ENCODE data around the gene SIGLEC15.

Gene SIGLEC15, protein sequence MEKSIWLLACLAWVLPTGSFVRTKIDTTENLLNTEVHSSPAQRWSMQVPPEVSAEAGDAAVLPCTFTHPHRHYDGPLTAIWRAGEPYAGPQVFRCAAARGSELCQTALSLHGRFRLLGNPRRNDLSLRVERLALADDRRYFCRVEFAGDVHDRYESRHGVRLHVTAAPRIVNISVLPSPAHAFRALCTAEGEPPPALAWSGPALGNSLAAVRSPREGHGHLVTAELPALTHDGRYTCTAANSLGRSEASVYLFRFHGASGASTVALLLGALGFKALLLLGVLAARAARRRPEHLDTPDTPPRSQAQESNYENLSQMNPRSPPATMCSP

DNA sequence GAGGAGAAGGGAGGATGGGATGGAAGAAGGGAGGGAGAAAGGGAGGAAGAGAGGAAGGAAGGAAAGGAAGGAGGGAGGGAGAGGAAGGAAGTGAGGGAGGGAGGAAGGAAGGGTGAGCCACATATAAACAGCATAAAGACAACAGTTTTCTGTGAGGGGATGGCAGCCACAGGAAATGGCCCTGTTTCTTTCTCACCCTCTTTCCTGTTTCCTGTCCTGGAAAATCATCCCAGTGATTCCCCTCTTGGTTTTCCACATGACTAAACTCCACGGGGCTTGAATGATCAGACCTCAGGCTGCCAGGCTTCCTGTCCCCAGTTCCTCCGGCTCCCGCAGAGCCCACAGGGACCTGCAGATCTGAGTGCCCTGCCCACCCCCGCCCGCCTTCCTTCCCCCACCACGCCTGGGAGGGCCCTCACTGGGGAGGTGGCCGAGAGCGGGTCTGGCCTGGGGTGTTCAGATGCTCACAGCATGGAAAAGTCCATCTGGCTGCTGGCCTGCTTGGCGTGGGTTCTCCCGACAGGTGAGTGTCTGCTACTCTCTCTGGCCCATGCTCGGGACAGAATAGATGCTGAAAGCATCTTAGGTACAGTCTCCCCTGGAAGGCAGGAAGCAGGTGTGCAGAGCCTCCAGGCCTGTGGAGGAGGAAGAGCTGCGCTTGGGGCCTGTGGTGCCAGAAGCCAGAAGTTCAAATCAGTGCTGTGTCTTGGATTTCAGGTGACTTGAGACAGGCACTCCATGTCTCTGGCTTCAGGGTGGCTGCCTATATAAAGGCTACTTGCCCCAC is at the start of gene SIGLEC15:
SIGLEC15 (plus strand) TSS at position 418 of the 787 bp plus-strand sequence; CDS start at position 472, 54 bp downstream.
- H3K9ac ChIP-seq (ENCODE audit: low read length) = no peak within 1 kb of the TSS
- H3K79me2 ChIP-seq (ENCODE audit: insufficient read depth, low read length) = no peaks in the 10 kb centered on the region
- TF ChIP-seq, protein P1, sequence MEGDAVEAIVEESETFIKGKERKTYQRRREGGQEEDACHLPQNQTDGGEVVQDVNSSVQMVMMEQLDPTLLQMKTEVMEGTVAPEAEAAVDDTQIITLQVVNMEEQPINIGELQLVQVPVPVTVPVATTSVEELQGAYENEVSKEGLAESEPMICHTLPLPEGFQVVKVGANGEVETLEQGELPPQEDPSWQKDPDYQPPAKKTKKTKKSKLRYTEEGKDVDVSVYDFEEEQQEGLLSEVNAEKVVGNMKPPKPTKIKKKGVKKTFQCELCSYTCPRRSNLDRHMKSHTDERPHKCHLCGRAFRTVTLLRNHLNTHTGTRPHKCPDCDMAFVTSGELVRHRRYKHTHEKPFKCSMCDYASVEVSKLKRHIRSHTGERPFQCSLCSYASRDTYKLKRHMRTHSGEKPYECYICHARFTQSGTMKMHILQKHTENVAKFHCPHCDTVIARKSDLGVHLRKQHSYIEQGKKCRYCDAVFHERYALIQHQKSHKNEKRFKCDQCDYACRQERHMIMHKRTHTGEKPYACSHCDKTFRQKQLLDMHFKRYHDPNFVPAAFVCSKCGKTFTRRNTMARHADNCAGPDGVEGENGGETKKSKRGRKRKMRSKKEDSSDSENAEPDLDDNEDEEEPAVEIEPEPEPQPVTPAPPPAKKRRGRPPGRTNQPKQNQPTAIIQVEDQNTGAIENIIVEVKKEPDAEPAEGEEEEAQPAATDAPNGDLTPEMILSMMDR (IDR thresholded peaks at IDR 0.05; ENCODE audit: insufficient read depth, low read length, poor library complexity, severe bottlenecking) = no peak
- no peak for TF ChIP-seq EZH2phosphoT487 (conservative IDR thresholded peaks at IDR 0.05; ENCODE audit: low read length)
- H3K4me2 ChIP-seq (ENCODE audit: low read depth, low read length, poor library complexity, severe bottlenecking) = no peak within 1 kb of the TSS
- no peak within 1 kb of the TSS for H2AFZ ChIP-seq (ENCODE audit: low read depth, low read length, severe bottlenecking)
- H3K9me3 ChIP-seq (ENCODE audit: insufficient read depth, low read length) = no peaks in the 10 kb centered on the region
- no peaks in the 10 kb centered on the region for H3F3A ChIP-seq (ENCODE audit: insufficient read depth)
- H3K36me3 ChIP-seq (ENCODE audit: low read length) = no peaks in the 10 kb centered on the region
- H3K4me3 ChIP-seq (ENCODE audit: insufficient read depth, low read length, poor library complexity, severe bottlenecking) = no peak within 1 kb of the TSS
- no peaks in the 10 kb centered on the region for H3K9me2 ChIP-seq (replicated peaks; ENCODE audit: insufficient read depth, low read length)
- no peak within 1 kb of the TSS for H3K27ac ChIP-seq (ENCODE audit: low read depth, low read length)
- no peaks in the 10 kb centered on the region for H4K20me1 ChIP-seq (ENCODE audit: low read depth, low read length)
- H3K27me3 ChIP-seq (ENCODE audit: low read length) = no peaks in the 10 kb centered on the region

DNA sequence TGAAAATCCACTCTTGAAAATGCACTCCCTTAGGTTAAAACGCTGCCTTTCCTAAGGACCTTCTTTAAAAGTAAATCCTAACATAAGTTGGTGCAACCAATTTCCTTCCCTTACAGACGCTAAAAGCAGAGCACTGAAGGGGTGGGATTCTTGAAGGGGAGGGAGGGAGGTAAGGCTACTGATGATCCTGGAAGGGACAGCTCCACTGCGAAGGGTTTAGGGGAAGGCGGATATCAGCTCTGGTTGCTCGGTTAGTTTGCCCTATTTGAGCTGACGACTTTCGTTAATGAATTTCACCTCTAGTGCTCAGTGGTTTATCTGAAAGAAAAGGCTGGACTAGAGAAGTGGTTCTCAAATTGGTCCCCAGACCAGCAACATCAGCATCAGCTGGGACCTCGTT is 49.7 kb upstream of the SIGLEC15 start:
- Histone ChIP-seq H4K20me1 (ENCODE audit: low read depth, low read length) (no peaks in the 10 kb centered on the region), H2AFZ (ENCODE audit: low read depth, low read length, severe bottlenecking) (no peak overlapping the region), H3K79me2 (ENCODE audit: insufficient read depth, low read length) (no peaks in the 10 kb centered on the region), H3K9ac (ENCODE audit: low read length) (no peak overlapping the region), H3K4me2 (ENCODE audit: low read depth, low read length, poor library complexity, severe bottlenecking) (no peak overlapping the region), H3K4me3 (ENCODE audit: insufficient read depth, low read length, poor library complexity, severe bottlenecking) (no peak overlapping the region), H3K36me3 (ENCODE audit: low read length) (no peaks in the 10 kb centered on the region), H3K27me3 (ENCODE audit: low read length) (no peaks in the 10 kb centered on the region), H3K9me3 (ENCODE audit: insufficient read depth, low read length) (no peaks in the 10 kb centered on the region), H3F3A (ENCODE audit: insufficient read depth) (no peaks in the 10 kb centered on the region), H3K27ac (ENCODE audit: low read depth, low read length) (no peak overlapping the region), H3K9me2 (replicated peaks; ENCODE audit: insufficient read depth, low read length) (no peaks in the 10 kb centered on the region)
- TF ChIP-seq, protein P1 (IDR thresholded peaks at IDR 0.05; ENCODE audit: insufficient read depth, low read length, poor library complexity, severe bottlenecking) = no peak

DNA sequence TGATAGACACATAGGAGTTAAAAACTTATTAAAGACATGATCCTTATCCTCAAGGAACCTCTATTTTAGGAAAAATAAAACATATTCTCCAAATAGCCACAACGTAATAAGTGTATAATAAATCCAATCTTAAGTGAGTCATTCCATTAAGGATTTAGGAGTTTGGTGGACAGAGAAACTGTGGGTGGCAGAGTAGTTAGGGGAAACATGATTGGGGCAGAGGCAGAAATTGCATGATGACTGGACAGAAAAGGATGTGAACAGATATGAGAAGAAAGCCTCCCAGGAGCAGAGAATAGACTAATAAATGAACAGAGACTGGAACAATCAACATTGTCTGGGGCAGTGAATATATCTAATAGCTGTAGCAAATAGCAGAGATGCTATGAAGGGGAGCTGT is 48.1 kb upstream of the SIGLEC15 start:
- no peak overlapping the region for H2AFZ ChIP-seq (ENCODE audit: low read depth, low read length, severe bottlenecking)
- H3K79me2 ChIP-seq (ENCODE audit: insufficient read depth, low read length) = no peaks in the 10 kb centered on the region
- H4K20me1 ChIP-seq (ENCODE audit: low read depth, low read length) = no peaks in the 10 kb centered on the region
- H3K36me3 ChIP-seq (ENCODE audit: low read length) = no peaks in the 10 kb centered on the region
- no peak overlapping the region for H3K4me3 ChIP-seq (ENCODE audit: insufficient read depth, low read length, poor library complexity, severe bottlenecking)
- no peak overlapping the region for H3K4me2 ChIP-seq (ENCODE audit: low read depth, low read length, poor library complexity, severe bottlenecking)
- TF ChIP-seq, protein P1 (IDR thresholded peaks at IDR 0.05; ENCODE audit: insufficient read depth, low read length, poor library complexity, severe bottlenecking) = no peak
- no peak for TF ChIP-seq EZH2phosphoT487 (conservative IDR thresholded peaks at IDR 0.05; ENCODE audit: low read length)
- H3F3A ChIP-seq (ENCODE audit: insufficient read depth) = no peaks in the 10 kb centered on the region
- H3K9me2 ChIP-seq (replicated peaks; ENCODE audit: insufficient read depth, low read length) = no peaks in the 10 kb centered on the region
- no peaks in the 10 kb centered on the region for H3K27me3 ChIP-seq (ENCODE audit: low read length)
- no peak overlapping the region for H3K27ac ChIP-seq (ENCODE audit: low read depth, low read length)
- no peak overlapping the region for H3K9ac ChIP-seq (ENCODE audit: low read length)
- H3K9me3 ChIP-seq (ENCODE audit: insufficient read depth, low read length) = no peaks in the 10 kb centered on the region

All from SU-DHL-6 (cell line).